Measurements from ENCODE around the gene NTN1. TPM values are rescaled to one million over a fixed set of nuclear protein-coding genes. Genes with fewer than 3 reads are reported as not detected.

The NTN1 gene
- total RNA-seq, 1 experiment from 2014 or later = 0.12 TPM

GRCh38 chr17:9215465-9215864 is 194.2 kb downstream of the NTN1 start:
- DNase-seq (ENCODE audit: low read depth) = no peak

GRCh38 chr17:9217151-9218056 is 196.1 kb downstream of the NTN1 start:
- DNase-seq (ENCODE audit: low read depth) = peak; percentile 48

- DNase-seq (ENCODE audit: low read depth) = no peak
Observed at GRCh38 chr17:9218064-9218635, 196.8 kb downstream of the NTN1 start.

GRCh38 chr17:9218911-9219310 is 197.6 kb downstream of the NTN1 start:
- no peak for DNase-seq (ENCODE audit: low read depth)

GRCh38 chr17:9219631-9220397 is 198.5 kb downstream of the NTN1 start:
- DNase-seq (ENCODE audit: low read depth) = no peak

- DNase-seq (ENCODE audit: low read depth) = no peak
Observed at GRCh38 chr17:9220398-9221146, 199.3 kb downstream of the NTN1 start.

- DNase-seq (ENCODE audit: low read depth) = no peak
Observed at GRCh38 chr17:9221147-9221921, 200.0 kb downstream of the NTN1 start.

GRCh38 chr17:9221922-9222180 is 200.5 kb downstream of the NTN1 start:
- DNase-seq (ENCODE audit: low read depth) = no peak

- no peak for DNase-seq (ENCODE audit: low read depth)
Observed at GRCh38 chr17:9223531-9223930, 202.2 kb downstream of the NTN1 start.

- no peak for DNase-seq (ENCODE audit: low read depth)
Observed at GRCh38 chr17:9224485-9224884, 203.2 kb downstream of the NTN1 start.

- DNase-seq (ENCODE audit: low read depth) = no peak
Observed at GRCh38 chr17:9225305-9226101, 204.2 kb downstream of the NTN1 start.

- DNase-seq (ENCODE audit: low read depth) = no peak
Observed at GRCh38 chr17:9226130-9226793, 205.0 kb downstream of the NTN1 start.

- DNase-seq (ENCODE audit: low read depth) = no peak
Observed at GRCh38 chr17:9226794-9227135, 205.5 kb downstream of the NTN1 start.

- DNase-seq (ENCODE audit: low read depth) = no peak
Observed at GRCh38 chr17:9227819-9228407, 206.6 kb downstream of the NTN1 start.

- peak; percentile 55 for DNase-seq (ENCODE audit: low read depth)
Observed at GRCh38 chr17:9228408-9229159, 207.3 kb downstream of the NTN1 start.

GRCh38 chr17:9229160-9229825 is 208.0 kb downstream of the NTN1 start:
- DNase-seq (ENCODE audit: low read depth) = no peak

GRCh38 chr17:9229826-9230201 is 208.5 kb downstream of the NTN1 start:
- no peak for DNase-seq (ENCODE audit: low read depth)

- peak; percentile 62 for DNase-seq (ENCODE audit: low read depth)
Observed at GRCh38 chr17:9230346-9230745, 209.0 kb downstream of the NTN1 start.
